Activated CD4-positive, alpha-beta memory T cell treated with anti-CD3 and anti-CD28 coated beads, Interleukin-2, amount 10 ng/mL, durations not matched to agents 7 days and 5 days (primary cell): ENCODE data around the gene ZBTB7A. TPM values are rescaled to one million over a fixed set of nuclear protein-coding genes. Genes with fewer than 3 reads are reported as not detected.

Experiments used
- CTCF ChIA-PET: fragments of 350-600 bp; sonication (Branson Sonifier 250); formaldehyde crosslinking; loops from one replicate; lab custom pipeline; 2021; ENCODE audit warnings: antibody characterized with exemption, inconsistent platforms; lab: Charles Lee
- POLR2A ChIA-PET: fragments of 350-600 bp; sonication (Branson Sonifier 250); formaldehyde crosslinking; loops from one replicate; lab custom pipeline; 2021; ENCODE audit warnings: antibody characterized with exemption; lab: Charles Lee
- DNase-seq: peaks from one replicate; pipeline ENCODE4 v3.0.0-alpha.2; 2020
- H3K27ac Mint-ChIP-seq: one replicate; pipeline ENCODE4 v1.8.0; 2021; ENCODE audit warnings: mild to moderate bottlenecking, mixed read lengths
- H3K27me3 Mint-ChIP-seq: one replicate; pipeline ENCODE4 v1.8.0; 2021; ENCODE audit warnings: mixed read lengths
- H3K36me3 Mint-ChIP-seq: one replicate; pipeline ENCODE4 v1.8.0; 2021; ENCODE audit warnings: low read depth, mixed read lengths
- H3K4me1 Mint-ChIP-seq: one replicate; pipeline ENCODE4 v1.8.0; 2021; ENCODE audit warnings: mixed read lengths
- H3K4me3 Mint-ChIP-seq: one replicate; pipeline ENCODE4 v1.8.0; 2021; ENCODE audit warnings: mild to moderate bottlenecking, mixed read lengths
- H3K9me3 Mint-ChIP-seq: one replicate; pipeline ENCODE4 v1.8.0; 2021; ENCODE audit warnings: mixed read lengths
- total RNA-seq, 2 experiments: library from RNA; stranded (reverse); gene quantifications; one replicate each; pipeline ENCODE4 v1.2.3, GENCODE V29; 2021

Gene ZBTB7A
- total RNA-seq, 2 experiments from 2014 or later = 53.1 to 53.5 TPM

DNA sequence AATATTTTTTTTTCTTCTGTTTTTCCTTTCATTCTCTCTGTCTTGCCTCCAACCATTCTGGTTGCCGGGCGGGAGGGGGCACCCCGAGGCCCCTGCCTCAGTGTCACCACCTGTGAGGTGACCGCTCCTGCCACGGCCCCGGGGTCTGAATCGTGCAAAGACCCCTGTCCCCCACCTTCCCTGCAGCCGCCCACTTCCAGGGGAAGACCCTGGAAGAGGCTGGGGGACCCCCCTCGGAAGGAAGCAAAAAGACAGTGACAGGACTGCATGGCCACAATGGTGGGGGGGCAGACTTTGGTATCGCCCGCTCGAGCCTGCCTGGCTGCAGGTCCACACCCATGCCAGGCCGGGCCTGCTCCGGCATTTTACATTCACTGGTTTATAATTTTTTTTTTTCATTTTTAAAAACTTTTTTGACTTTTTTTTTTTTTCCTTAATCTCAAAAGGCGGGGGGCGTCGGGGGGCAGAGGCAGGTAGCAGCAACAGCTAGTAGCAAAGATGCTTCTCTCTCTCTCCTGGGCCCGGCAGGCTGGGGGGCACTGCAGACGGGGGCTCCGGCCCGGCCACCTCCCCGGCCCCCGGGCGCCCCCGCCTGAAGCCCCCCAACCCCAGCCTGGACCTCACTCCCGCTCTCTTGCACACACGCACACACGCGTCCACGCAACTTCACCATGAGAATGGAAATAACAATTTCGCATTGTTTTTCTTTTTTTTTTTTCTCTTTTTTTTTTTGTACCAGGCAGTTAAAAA is 22.6 kb downstream of the ZBTB7A start:
- Mint-ChIP-seq H3K4me3 (no peak overlapping the region), H3K27ac (no peak overlapping the region), H3K36me3 (peaks cover 22% of the 10 kb centered on the region), H3K27me3 (no peaks in the 10 kb centered on the region), H3K4me1 (no peaks in the 10 kb centered on the region), H3K9me3 (no peaks in the 10 kb centered on the region)
- POLR2A ChIA-PET = interaction anchor here (1.2 kb wide), 1 partner anchor 14 kb away, joined by 4 read pairs; no protein-coding TSS in a partner anchor
- CTCF ChIA-PET = interaction anchor here (0.7 kb wide), 1 partner anchor 97 kb away, joined by 3 read pairs; no protein-coding TSS in a partner anchor
- no peak for DNase-seq

GRCh38 chr19:4043401-4043800 is 23.3 kb downstream of the ZBTB7A start:
- Mint-ChIP-seq H3K4me3 (no peak overlapping the region), H3K4me1 (no peaks in the 10 kb centered on the region), H3K27ac (no peak overlapping the region), H3K27me3 (no peaks in the 10 kb centered on the region), H3K9me3 (no peaks in the 10 kb centered on the region), H3K36me3 (peaks cover 22% of the 10 kb centered on the region)
- DNase-seq = no peak
- POLR2A ChIA-PET = interaction anchor here (0.6 kb wide), 1 partner anchor 37 kb away, joined by 3 read pairs; no protein-coding TSS in a partner anchor
- CTCF ChIA-PET = no interaction called here

DNA sequence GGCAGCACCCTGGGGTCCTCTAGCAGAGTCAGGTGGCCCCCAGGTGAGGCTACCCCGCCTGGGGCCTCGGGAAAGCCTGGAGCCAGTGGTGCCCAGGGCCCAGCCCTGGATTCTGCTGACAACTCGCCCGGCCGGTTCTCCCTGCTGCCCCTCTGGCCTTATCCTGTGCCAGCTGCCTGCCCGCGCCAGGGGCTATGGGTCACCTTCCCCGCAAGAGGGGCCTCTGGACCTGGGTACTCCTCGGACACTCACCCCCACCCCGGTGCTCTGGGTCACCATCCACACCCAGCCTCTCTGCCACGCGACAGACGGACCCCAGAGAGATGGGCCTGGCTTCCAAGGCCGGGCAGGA is 24.0 kb downstream of the ZBTB7A start:
- ChIA-PET CTCF (no interaction called here), POLR2A (interaction anchor here (0.6 kb wide), 1 partner anchor 37 kb away, joined by 3 read pairs; no protein-coding TSS in a partner anchor)
- DNase-seq = no peak
- H3K36me3 Mint-ChIP-seq = peaks cover 22% of the 10 kb centered on the region
- H3K9me3 Mint-ChIP-seq = no peaks in the 10 kb centered on the region
- no peak overlapping the region for H3K4me3 Mint-ChIP-seq
- H3K27me3 Mint-ChIP-seq = no peaks in the 10 kb centered on the region
- H3K4me1 Mint-ChIP-seq = no peaks in the 10 kb centered on the region
- H3K27ac Mint-ChIP-seq = no peak overlapping the region

- Mint-ChIP-seq H3K27ac (no peak overlapping the region), H3K36me3 (peaks cover 21% of the 10 kb centered on the region), H3K9me3 (no peaks in the 10 kb centered on the region), H3K27me3 (no peaks in the 10 kb centered on the region), H3K4me3 (no peak overlapping the region), H3K4me1 (no peaks in the 10 kb centered on the region)
- no peak for DNase-seq
- ChIA-PET POLR2A (no interaction called here), CTCF (no interaction called here)
These were observed 24.5 kb downstream of the ZBTB7A start for GRCh38 chr19:4042064-4042730.

DNA sequence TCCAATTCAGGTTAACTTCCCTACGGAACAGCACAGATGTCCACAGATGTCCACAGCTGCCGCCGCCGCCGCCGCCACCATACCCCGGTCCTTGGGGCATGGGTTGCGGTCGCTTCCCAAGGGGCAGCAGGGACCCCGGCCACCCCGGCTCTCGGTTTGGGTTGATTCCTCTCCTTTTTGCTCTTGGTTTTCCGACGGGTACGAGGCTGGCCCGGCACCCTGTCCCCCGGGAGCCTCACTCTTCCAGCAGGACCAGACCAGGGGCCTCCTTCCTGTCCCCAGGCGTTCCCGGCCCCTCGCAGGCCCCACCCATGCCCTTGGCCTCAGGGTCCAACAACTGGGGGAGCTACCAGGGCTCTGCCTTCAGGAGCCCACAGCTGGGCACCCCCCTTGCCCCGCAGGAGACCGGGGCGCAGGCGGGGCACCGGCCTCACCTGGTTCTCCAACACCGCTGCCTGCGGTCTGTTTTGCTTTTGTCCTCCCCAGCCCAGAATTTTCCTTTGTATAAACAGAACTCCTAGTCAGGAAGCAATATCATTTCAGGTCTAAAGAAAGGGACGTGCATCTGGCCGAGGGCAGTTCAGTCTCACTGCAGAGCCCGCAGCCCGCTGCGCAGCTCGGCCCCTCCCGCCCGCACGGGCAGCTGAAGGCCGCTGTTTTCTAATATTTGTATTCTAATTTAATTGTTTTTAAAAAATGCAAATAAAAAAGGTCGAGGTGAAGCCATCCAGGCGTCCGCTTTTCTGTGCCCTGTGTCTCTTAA is 27.9 kb downstream of the ZBTB7A start:
- Mint-ChIP-seq H3K27ac (no peak overlapping the region), H3K36me3 (peaks cover 16% of the 10 kb centered on the region), H3K4me3 (no peak overlapping the region), H3K4me1 (no peaks in the 10 kb centered on the region), H3K27me3 (no peaks in the 10 kb centered on the region), H3K9me3 (no peaks in the 10 kb centered on the region)
- CTCF ChIA-PET = no interaction called here
- POLR2A ChIA-PET = no interaction called here
- no peak for DNase-seq

GRCh38 chr19:4038057-4038456 is 28.6 kb downstream of the ZBTB7A start:
- CTCF ChIA-PET = no interaction called here
- DNase-seq = no peak
- Mint-ChIP-seq H3K27me3 (no peaks in the 10 kb centered on the region), H3K27ac (no peak overlapping the region), H3K9me3 (no peaks in the 10 kb centered on the region), H3K36me3 (peaks cover 16% of the 10 kb centered on the region), H3K4me1 (no peaks in the 10 kb centered on the region), H3K4me3 (no peak overlapping the region)
- POLR2A ChIA-PET = no interaction called here

GRCh38 chr19:4037301-4037949 is 29.3 kb downstream of the ZBTB7A start:
- Mint-ChIP-seq H3K4me3 (no peak overlapping the region), H3K36me3 (peaks cover 14% of the 10 kb centered on the region), H3K4me1 (no peaks in the 10 kb centered on the region), H3K9me3 (no peaks in the 10 kb centered on the region), H3K27ac (no peak overlapping the region), H3K27me3 (no peaks in the 10 kb centered on the region)
- no peak for DNase-seq
- CTCF ChIA-PET = no interaction called here
- POLR2A ChIA-PET = no interaction called here

- DNase-seq = no peak
- POLR2A ChIA-PET = no interaction called here
- H3K4me1 Mint-ChIP-seq = no peaks in the 10 kb centered on the region
- no peak overlapping the region for H3K27ac Mint-ChIP-seq
- H3K4me3 Mint-ChIP-seq = no peak overlapping the region
- CTCF ChIA-PET = no interaction called here
- H3K9me3 Mint-ChIP-seq = no peaks in the 10 kb centered on the region
- no peaks in the 10 kb centered on the region for H3K27me3 Mint-ChIP-seq
- peaks cover 14% of the 10 kb centered on the region for H3K36me3 Mint-ChIP-seq
These were observed 30.0 kb downstream of the ZBTB7A start for GRCh38 chr19:4036576-4037300.

GRCh38 chr19:4035582-4035981 is 31.1 kb downstream of the ZBTB7A start:
- H3K36me3 Mint-ChIP-seq = peaks cover 12% of the 10 kb centered on the region
- no peaks in the 10 kb centered on the region for H3K4me1 Mint-ChIP-seq
- H3K27ac Mint-ChIP-seq = no peak overlapping the region
- ChIA-PET CTCF (no interaction called here), POLR2A (no interaction called here)
- H3K27me3 Mint-ChIP-seq = no peaks in the 10 kb centered on the region
- no peak for DNase-seq
- no peak overlapping the region for H3K4me3 Mint-ChIP-seq
- H3K9me3 Mint-ChIP-seq = no peaks in the 10 kb centered on the region

DNA sequence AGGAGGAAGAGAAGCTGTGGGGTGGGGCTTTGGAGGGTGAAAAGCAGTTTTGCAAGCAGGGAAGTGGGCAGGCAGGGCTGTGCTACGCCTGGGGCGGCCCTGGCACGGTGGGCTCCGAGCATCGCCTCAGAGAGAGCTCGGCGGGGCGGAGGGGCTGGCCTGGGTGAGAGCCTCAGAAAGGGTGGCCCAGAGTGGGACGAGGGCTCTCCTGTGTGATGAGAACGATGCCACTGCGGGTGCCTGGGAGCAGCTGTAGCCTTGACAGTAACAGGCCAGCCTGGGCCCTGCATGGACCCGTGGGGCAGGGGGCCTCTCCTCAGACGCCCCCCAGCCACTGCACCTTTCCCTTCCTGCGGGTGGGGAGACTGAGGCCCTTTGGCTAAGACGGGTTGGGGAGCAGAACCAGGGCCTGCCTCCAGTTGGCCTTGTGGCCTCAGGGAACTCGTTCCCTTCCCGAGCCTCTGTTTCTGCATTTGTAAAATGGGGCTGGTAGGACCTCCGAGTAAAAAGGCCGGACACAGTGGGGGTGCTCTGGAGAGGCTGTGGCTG is 31.6 kb downstream of the ZBTB7A start:
- no peak overlapping the region for H3K4me3 Mint-ChIP-seq
- H3K27me3 Mint-ChIP-seq = no peaks in the 10 kb centered on the region
- H3K36me3 Mint-ChIP-seq = peaks cover 7% of the 10 kb centered on the region
- H3K4me1 Mint-ChIP-seq = no peaks in the 10 kb centered on the region
- CTCF ChIA-PET = no interaction called here
- H3K9me3 Mint-ChIP-seq = no peaks in the 10 kb centered on the region
- H3K27ac Mint-ChIP-seq = no peak overlapping the region
- DNase-seq = no peak
- POLR2A ChIA-PET = interaction anchor here (0.9 to 1.3 kb wide), 2 partner anchors 26 to 28 kb away, joined by 3 read pairs; partner anchors contain the start of gene PIAS4

DNA sequence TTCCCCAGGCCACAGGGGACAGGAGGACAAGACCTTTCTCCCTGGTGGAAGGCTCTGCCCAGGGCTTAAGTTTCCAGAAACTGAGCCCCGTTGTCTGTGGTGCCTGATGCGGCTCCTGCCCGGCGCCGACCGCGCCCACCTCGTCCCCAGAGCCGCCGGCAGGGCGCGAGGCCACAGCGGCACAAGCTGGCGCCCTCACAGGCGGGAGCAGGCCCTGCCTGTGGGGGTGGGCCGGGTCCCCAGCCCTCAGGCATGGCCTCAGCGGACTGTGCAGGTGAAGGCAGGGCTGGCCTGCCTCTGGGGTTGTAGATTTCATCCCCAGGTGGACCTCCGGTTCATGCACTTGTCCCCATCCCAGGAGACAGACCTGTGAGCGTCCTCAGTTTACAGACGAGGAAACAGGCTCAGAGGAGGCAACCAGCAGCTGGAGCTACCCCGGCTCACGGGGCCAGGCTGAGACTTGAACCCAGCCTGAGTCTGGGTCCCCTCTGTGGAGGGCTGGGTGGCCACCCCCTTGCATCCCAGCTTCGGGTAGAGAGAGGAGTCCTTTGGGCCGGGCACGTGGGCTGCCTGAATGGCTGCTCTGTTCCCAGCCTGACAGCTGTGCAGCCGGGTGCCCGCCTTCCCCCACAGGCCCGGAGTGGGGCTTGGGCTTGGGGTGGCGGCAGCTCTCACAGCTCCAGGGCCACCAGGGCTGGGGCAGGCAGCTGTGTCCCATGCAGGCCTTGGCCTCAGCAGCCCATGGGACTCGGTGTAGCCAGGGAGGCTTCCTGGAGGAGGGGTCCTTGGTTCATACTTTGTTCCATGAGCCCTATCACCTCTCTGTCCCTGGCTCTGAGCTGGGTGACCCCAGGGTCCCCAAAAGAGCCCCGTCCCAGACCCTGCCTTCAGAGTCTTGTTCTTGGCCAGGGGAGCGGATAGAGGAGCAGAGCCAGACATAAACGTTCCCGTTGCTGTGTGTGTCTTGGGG is 32.4 kb downstream of the ZBTB7A start:
- DNase-seq = no peak
- H3K9me3 Mint-ChIP-seq = no peaks in the 10 kb centered on the region
- CTCF ChIA-PET = interaction anchor here (1.1 kb wide), 1 partner anchor 105 kb away, joined by 4 read pairs; no protein-coding TSS in a partner anchor
- no peaks in the 10 kb centered on the region for H3K27me3 Mint-ChIP-seq
- POLR2A ChIA-PET = interaction anchor here (0.9 to 1.3 kb wide), 2 partner anchors 27 kb away, joined by 3 read pairs; partner anchors contain the start of gene PIAS4
- H3K4me1 Mint-ChIP-seq = no peaks in the 10 kb centered on the region
- no peak overlapping the region for H3K4me3 Mint-ChIP-seq
- H3K27ac Mint-ChIP-seq = no peak overlapping the region
- peaks cover 6% of the 10 kb centered on the region for H3K36me3 Mint-ChIP-seq
